BE2C (cell line): ENCODE results near the gene PTP4A2.

Experiments used
- DNase-seq: peaks from one replicate; pipeline ENCODE4 v3.0.0-alpha.2; 2020
- H3K27me3 ChIP-seq: fragments of 250-450 bp; sonication (Bioruptor Pico); 2 replicates; pipeline ENCODE4 v1.5.1; 2020; ENCODE audit warnings: mild to moderate bottlenecking
- H3K36me3 ChIP-seq: fragments of 250-450 bp; sonication (Bioruptor Pico); 2 replicates; pipeline ENCODE4 v1.5.1; 2020; ENCODE audit warnings: mild to moderate bottlenecking
- H3K4me1 ChIP-seq: fragments of 250-450 bp; sonication (Bioruptor Pico); 2 replicates; pipeline ENCODE4 v1.5.1; 2020
- H3K4me3 ChIP-seq: 2 replicates; pipeline ENCODE4 v1.5.1; 2011; ENCODE audit warnings: low read depth, low read length
- H3K9me3 ChIP-seq: fragments of 250-450 bp; sonication (Bioruptor Pico); 2 replicates; pipeline ENCODE4 v1.5.1; 2020
- TF ChIP-seq, protein P1 (sequence below): IDR thresholded peaks from 2 replicates; pipeline ENCODE4 v1.5.1; 2012; ENCODE audit warnings: mild to moderate bottlenecking, low read depth, low read length

PTP4A2 gene

GRCh38 chr1:31981456-31981839 lies 43.3 kb upstream of the PTP4A2 start:
- no peaks in the 10 kb centered on the region for H3K4me1 ChIP-seq
- DNase-seq, result no peak
- H3K4me3 ChIP-seq, result no peak overlapping the region
- no peaks in the 10 kb centered on the region for H3K27me3 ChIP-seq
- no peaks in the 10 kb centered on the region for H3K36me3 ChIP-seq
- TF ChIP-seq, protein P1, sequence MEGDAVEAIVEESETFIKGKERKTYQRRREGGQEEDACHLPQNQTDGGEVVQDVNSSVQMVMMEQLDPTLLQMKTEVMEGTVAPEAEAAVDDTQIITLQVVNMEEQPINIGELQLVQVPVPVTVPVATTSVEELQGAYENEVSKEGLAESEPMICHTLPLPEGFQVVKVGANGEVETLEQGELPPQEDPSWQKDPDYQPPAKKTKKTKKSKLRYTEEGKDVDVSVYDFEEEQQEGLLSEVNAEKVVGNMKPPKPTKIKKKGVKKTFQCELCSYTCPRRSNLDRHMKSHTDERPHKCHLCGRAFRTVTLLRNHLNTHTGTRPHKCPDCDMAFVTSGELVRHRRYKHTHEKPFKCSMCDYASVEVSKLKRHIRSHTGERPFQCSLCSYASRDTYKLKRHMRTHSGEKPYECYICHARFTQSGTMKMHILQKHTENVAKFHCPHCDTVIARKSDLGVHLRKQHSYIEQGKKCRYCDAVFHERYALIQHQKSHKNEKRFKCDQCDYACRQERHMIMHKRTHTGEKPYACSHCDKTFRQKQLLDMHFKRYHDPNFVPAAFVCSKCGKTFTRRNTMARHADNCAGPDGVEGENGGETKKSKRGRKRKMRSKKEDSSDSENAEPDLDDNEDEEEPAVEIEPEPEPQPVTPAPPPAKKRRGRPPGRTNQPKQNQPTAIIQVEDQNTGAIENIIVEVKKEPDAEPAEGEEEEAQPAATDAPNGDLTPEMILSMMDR, result no peak
- H3K9me3 ChIP-seq, result no peaks in the 10 kb centered on the region

DNA sequence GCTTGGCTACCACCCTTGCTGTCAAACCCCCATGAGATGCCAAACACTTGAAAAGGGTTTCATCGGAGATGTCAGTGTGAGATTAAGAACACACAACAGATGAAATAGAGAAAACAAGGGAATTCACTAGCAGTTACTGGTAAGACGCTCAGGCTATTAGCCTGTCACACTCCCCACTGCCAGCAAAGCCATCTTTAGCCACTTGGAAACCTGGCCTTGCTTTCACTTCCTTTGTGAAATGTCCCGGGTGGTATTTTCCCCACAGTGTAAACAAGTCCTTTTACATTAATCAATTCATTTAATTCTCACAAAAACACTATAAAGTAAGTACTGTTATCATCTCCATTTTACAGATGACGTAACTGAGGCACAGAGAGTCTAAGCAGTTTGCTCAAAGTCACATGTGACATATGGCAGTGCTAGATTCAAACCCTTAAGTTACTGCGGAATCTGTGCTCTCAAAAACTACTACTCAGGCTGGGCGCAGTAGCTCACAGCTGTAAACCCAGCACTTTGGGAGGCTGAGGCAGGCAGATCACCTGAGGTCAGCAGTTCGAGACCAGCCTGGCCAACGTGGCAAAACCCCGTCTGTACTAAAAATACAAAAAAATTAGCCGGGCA lies 42.8 kb upstream of the PTP4A2 start:
- TF ChIP-seq, protein P1, result no peak
- no peaks in the 10 kb centered on the region for H3K36me3 ChIP-seq
- H3K9me3 ChIP-seq, result no peaks in the 10 kb centered on the region
- no peaks in the 10 kb centered on the region for H3K27me3 ChIP-seq
- DNase-seq, result no peak
- no peak overlapping the region for H3K4me3 ChIP-seq
- H3K4me1 ChIP-seq, result no peaks in the 10 kb centered on the region

DNA sequence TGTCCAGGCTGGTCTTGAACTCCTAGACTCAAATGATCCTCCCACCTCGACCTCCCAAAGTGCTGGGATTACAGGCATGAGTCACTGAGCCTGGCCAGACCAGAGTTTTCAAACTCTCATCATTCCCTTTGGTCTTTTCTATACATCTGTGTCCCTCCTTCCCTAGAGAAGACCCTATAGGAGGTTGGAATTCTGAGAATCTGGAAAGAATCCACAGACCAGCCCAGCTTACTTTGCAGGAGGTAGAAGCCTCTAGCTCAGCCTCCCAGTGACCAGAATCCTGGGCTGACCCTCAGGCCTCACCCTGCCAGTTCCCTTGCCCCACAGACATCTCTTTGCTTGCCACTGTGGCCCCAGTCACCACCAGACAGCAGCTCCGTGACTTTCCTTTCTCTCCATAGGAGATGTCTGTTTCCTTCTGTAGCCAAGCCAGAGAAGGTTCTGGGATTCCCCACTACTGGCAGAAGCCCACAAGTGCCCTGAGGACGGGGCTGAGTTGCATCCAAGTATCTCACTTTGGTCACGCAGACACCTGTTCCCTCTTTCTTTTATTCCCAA lies 40.8 kb upstream of the PTP4A2 start:
- Histone ChIP-seq H3K36me3 (no peaks in the 10 kb centered on the region), H3K9me3 (no peaks in the 10 kb centered on the region), H3K4me3 (no peak overlapping the region), H3K27me3 (no peaks in the 10 kb centered on the region), H3K4me1 (no peaks in the 10 kb centered on the region)
- DNase-seq, result no peak
- TF ChIP-seq, protein P1, result no peak

GRCh38 chr1:31977385-31978131 lies 39.4 kb upstream of the PTP4A2 start:
- H3K4me1 ChIP-seq, result no peaks in the 10 kb centered on the region
- peak; percentile 55 for DNase-seq
- no peaks in the 10 kb centered on the region for H3K36me3 ChIP-seq
- no peak overlapping the region for H3K4me3 ChIP-seq
- H3K9me3 ChIP-seq, result no peaks in the 10 kb centered on the region
- TF ChIP-seq, protein P1, result peak; percentile 53
- no peaks in the 10 kb centered on the region for H3K27me3 ChIP-seq

- Histone ChIP-seq H3K27me3 (no peaks in the 10 kb centered on the region), H3K36me3 (no peaks in the 10 kb centered on the region), H3K4me3 (no peak overlapping the region), H3K4me1 (no peaks in the 10 kb centered on the region), H3K9me3 (no peaks in the 10 kb centered on the region)
- DNase-seq, result no peak
- TF ChIP-seq, protein P1, result no peak
Measured at GRCh38 chr1:31976401-31976800, 38.2 kb upstream of the PTP4A2 start.

- Histone ChIP-seq H3K4me1 (no peaks in the 10 kb centered on the region), H3K36me3 (no peaks in the 10 kb centered on the region), H3K27me3 (no peaks in the 10 kb centered on the region), H3K4me3 (no peak overlapping the region), H3K9me3 (no peaks in the 10 kb centered on the region)
- TF ChIP-seq, protein P1, result no peak
- DNase-seq, result no peak
Measured at GRCh38 chr1:31970873-31971272, 32.7 kb upstream of the PTP4A2 start.
